Measurements from ENCODE around the gene RASSF8. TPM values are rescaled to one million over a fixed set of nuclear protein-coding genes. Genes with fewer than 3 reads are reported as not detected.

RASSF8 gene
- total RNA-seq, 1 donor from 2014 or later, result 77.0 TPM

- Histone ChIP-seq H3K36me3 (no peaks in the 10 kb centered on the region), H3K9ac (no peak overlapping the region), H2AFZ (replicated peaks) (no peak overlapping the region), H3K27me3 (no peaks in the 10 kb centered on the region), H3K9me3 (ENCODE audit: low read depth) (no peaks in the 10 kb centered on the region), H4K20me1 (ENCODE audit: low read depth) (no peaks in the 10 kb centered on the region), H3K79me2 (ENCODE audit: low read depth) (no peaks in the 10 kb centered on the region), H3F3A (ENCODE audit: low read depth) (no peaks in the 10 kb centered on the region), H3K4me1 (no peaks in the 10 kb centered on the region), H3K4me3 (no peak overlapping the region), H3K27ac (no peak overlapping the region), H3K4me2 (no peak overlapping the region)
- Mint-ChIP-seq H3K27me3 (ENCODE audit: insufficient read depth, low read depth) (no peaks in the 10 kb centered on the region), H3K4me3 (no peak overlapping the region), H3K27ac (no peak overlapping the region), H3K36me3 (no peaks in the 10 kb centered on the region), H3K9me3 (no peaks in the 10 kb centered on the region), H3K4me1 (peaks cover 3% of the 10 kb centered on the region)
- TF ChIP-seq, protein P1, sequence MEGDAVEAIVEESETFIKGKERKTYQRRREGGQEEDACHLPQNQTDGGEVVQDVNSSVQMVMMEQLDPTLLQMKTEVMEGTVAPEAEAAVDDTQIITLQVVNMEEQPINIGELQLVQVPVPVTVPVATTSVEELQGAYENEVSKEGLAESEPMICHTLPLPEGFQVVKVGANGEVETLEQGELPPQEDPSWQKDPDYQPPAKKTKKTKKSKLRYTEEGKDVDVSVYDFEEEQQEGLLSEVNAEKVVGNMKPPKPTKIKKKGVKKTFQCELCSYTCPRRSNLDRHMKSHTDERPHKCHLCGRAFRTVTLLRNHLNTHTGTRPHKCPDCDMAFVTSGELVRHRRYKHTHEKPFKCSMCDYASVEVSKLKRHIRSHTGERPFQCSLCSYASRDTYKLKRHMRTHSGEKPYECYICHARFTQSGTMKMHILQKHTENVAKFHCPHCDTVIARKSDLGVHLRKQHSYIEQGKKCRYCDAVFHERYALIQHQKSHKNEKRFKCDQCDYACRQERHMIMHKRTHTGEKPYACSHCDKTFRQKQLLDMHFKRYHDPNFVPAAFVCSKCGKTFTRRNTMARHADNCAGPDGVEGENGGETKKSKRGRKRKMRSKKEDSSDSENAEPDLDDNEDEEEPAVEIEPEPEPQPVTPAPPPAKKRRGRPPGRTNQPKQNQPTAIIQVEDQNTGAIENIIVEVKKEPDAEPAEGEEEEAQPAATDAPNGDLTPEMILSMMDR (IDR thresholded peaks at IDR 0.05), result no peak
- no peak for DNase-seq (ENCODE audit: low spot score)
Observed at GRCh38 chr12:26095186-26095585, 136.7 kb downstream of the RASSF8 start.

GRCh38 chr12:26096036-26096435 is 137.6 kb downstream of the RASSF8 start:
- H3K27ac ChIP-seq, result no peak overlapping the region
- H3K36me3 ChIP-seq, result no peaks in the 10 kb centered on the region
- no peaks in the 10 kb centered on the region for H3K9me3 Mint-ChIP-seq
- no peak overlapping the region for H3K4me3 Mint-ChIP-seq
- no peak overlapping the region for H3K27ac Mint-ChIP-seq
- H3K9me3 ChIP-seq (ENCODE audit: low read depth), result no peaks in the 10 kb centered on the region
- TF ChIP-seq EZH2 (IDR thresholded peaks at IDR 0.05), result no peak
- no peak for TF ChIP-seq EZH2phosphoT487 (IDR thresholded peaks at IDR 0.05)
- TF ChIP-seq, protein P1 (IDR thresholded peaks at IDR 0.05), result no peak
- H3K36me3 Mint-ChIP-seq, result no peaks in the 10 kb centered on the region
- H3K4me1 Mint-ChIP-seq, result no peaks in the 10 kb centered on the region
- no peaks in the 10 kb centered on the region for H4K20me1 ChIP-seq (ENCODE audit: low read depth)
- no peak for DNase-seq (ENCODE audit: low spot score)
- no peak overlapping the region for H3K9ac ChIP-seq
- H3K27me3 ChIP-seq, result no peaks in the 10 kb centered on the region
- no peak overlapping the region for H3K4me2 ChIP-seq
- H3K79me2 ChIP-seq (ENCODE audit: low read depth), result no peaks in the 10 kb centered on the region
- no peak overlapping the region for H3K4me3 ChIP-seq
- no peaks in the 10 kb centered on the region for H3K4me1 ChIP-seq
- H2AFZ ChIP-seq (replicated peaks), result no peak overlapping the region
- H3F3A ChIP-seq (ENCODE audit: low read depth), result no peaks in the 10 kb centered on the region
- no peaks in the 10 kb centered on the region for H3K27me3 Mint-ChIP-seq (ENCODE audit: insufficient read depth, low read depth)

- H3K79me2 ChIP-seq (ENCODE audit: low read depth), result no peaks in the 10 kb centered on the region
- H3K4me1 Mint-ChIP-seq, result no peaks in the 10 kb centered on the region
- no peak overlapping the region for H3K27ac ChIP-seq
- DNase-seq (ENCODE audit: low spot score), result peak; percentile 81
- H3K27me3 ChIP-seq, result no peaks in the 10 kb centered on the region
- no peak overlapping the region for H3K4me3 ChIP-seq
- H3K27me3 Mint-ChIP-seq (ENCODE audit: insufficient read depth, low read depth), result no peaks in the 10 kb centered on the region
- TF ChIP-seq, protein P1 (IDR thresholded peaks at IDR 0.05), result peak; percentile 98
- no peak for TF ChIP-seq EZH2 (IDR thresholded peaks at IDR 0.05)
- no peak overlapping the region for H3K9ac ChIP-seq
- peak overlapping the region; percentile 60 for H2AFZ ChIP-seq (replicated peaks)
- H3K36me3 Mint-ChIP-seq, result no peaks in the 10 kb centered on the region
- H3K4me3 Mint-ChIP-seq, result no peak overlapping the region
- H3K9me3 Mint-ChIP-seq, result no peaks in the 10 kb centered on the region
- no peak overlapping the region for H3K27ac Mint-ChIP-seq
- no peaks in the 10 kb centered on the region for H3K9me3 ChIP-seq (ENCODE audit: low read depth)
- no peaks in the 10 kb centered on the region for H3F3A ChIP-seq (ENCODE audit: low read depth)
- H3K4me1 ChIP-seq, result no peaks in the 10 kb centered on the region
- H4K20me1 ChIP-seq (ENCODE audit: low read depth), result no peaks in the 10 kb centered on the region
- H3K4me2 ChIP-seq, result no peak overlapping the region
- H3K36me3 ChIP-seq, result no peaks in the 10 kb centered on the region
Observed at GRCh38 chr12:26097046-26097878, 138.8 kb downstream of the RASSF8 start.
